Measurements from ENCODE around the gene AMOTL1.
A peak's percentile ranks its signal among the peaks of the same experiment; 100 is the strongest.

The AMOTL1 gene

GRCh38 chr11:94758666-94759065 is 9.5 kb upstream of the AMOTL1 start:
- no peak overlapping the region for H3K4me3 ChIP-seq (ENCODE audit: low read depth in 1 of 2, low read length in 2 of 2)
- no peaks in the 10 kb centered on the region for H3K4me1 ChIP-seq (ENCODE audit: insufficient read depth, low read length)
- H3K9me3 ChIP-seq (ENCODE audit: insufficient read depth, low read length, severe bottlenecking) = no peaks in the 10 kb centered on the region
- H3K4me2 ChIP-seq (ENCODE audit: insufficient read depth, low read length) = no peak overlapping the region
- ATAC-seq (ENCODE audit: insufficient read depth, low read depth) = no peak
- H4K20me1 ChIP-seq (ENCODE audit: insufficient read depth, low read length) = no peaks in the 10 kb centered on the region
- peaks cover 4% of the 10 kb centered on the region for H3K27me3 ChIP-seq (ENCODE audit: insufficient read depth, low read length, poor library complexity)
- H3K36me3 ChIP-seq (ENCODE audit: insufficient read depth, low read length) = no peaks in the 10 kb centered on the region
- H3K9ac ChIP-seq (ENCODE audit: low read depth, low read length) = no peak overlapping the region
- H3K27ac ChIP-seq (ENCODE audit: low read length) = no peak overlapping the region
- H2AFZ ChIP-seq (ENCODE audit: low read depth, low read length) = no peak overlapping the region
- no peak for DNase-seq
- TF ChIP-seq CTCF (IDR thresholded peaks at IDR 0.05; ENCODE audit: borderline replicate concordance, extremely low read depth, low read length, poor library complexity, severe bottlenecking) = no peak
- no peak for TF ChIP-seq EZH2 (IDR thresholded peaks at IDR 0.05; ENCODE audit: borderline replicate concordance, low read depth, low read length, severe bottlenecking)
- H3K79me2 ChIP-seq (ENCODE audit: insufficient read depth, low read length) = no peaks in the 10 kb centered on the region

GRCh38 chr11:94759522-94759921 is 8.6 kb upstream of the AMOTL1 start:
- Histone ChIP-seq H3K9ac (ENCODE audit: low read depth, low read length) (no peak overlapping the region), H3K27ac (ENCODE audit: low read length) (no peak overlapping the region), H2AFZ (ENCODE audit: low read depth, low read length) (no peak overlapping the region), H3K79me2 (ENCODE audit: insufficient read depth, low read length) (no peaks in the 10 kb centered on the region), H3K27me3 (ENCODE audit: insufficient read depth, low read length, poor library complexity) (peaks cover 4% of the 10 kb centered on the region), H3K4me3 (ENCODE audit: low read depth in 1 of 2, low read length in 2 of 2) (no peak overlapping the region), H3K9me3 (ENCODE audit: insufficient read depth, low read length, severe bottlenecking) (no peaks in the 10 kb centered on the region), H3K36me3 (ENCODE audit: insufficient read depth, low read length) (no peaks in the 10 kb centered on the region), H3K4me2 (ENCODE audit: insufficient read depth, low read length) (no peak overlapping the region), H4K20me1 (ENCODE audit: insufficient read depth, low read length) (no peaks in the 10 kb centered on the region), H3K4me1 (ENCODE audit: insufficient read depth, low read length) (no peaks in the 10 kb centered on the region)
- ATAC-seq (ENCODE audit: insufficient read depth, low read depth) = no peak
- DNase-seq = no peak
- TF ChIP-seq CTCF (IDR thresholded peaks at IDR 0.05; ENCODE audit: borderline replicate concordance, extremely low read depth, low read length, poor library complexity, severe bottlenecking) (no peak), EZH2 (IDR thresholded peaks at IDR 0.05; ENCODE audit: borderline replicate concordance, low read depth, low read length, severe bottlenecking) (no peak)

- Histone ChIP-seq H3K27me3 (ENCODE audit: insufficient read depth, low read length, poor library complexity) (peaks cover 7% of the 10 kb centered on the region), H3K36me3 (ENCODE audit: insufficient read depth, low read length) (no peaks in the 10 kb centered on the region), H3K9me3 (ENCODE audit: insufficient read depth, low read length, severe bottlenecking) (no peaks in the 10 kb centered on the region), H3K4me2 (ENCODE audit: insufficient read depth, low read length) (no peak overlapping the region), H4K20me1 (ENCODE audit: insufficient read depth, low read length) (no peaks in the 10 kb centered on the region), H2AFZ (ENCODE audit: low read depth, low read length) (no peak overlapping the region), H3K9ac (ENCODE audit: low read depth, low read length) (no peak overlapping the region), H3K79me2 (ENCODE audit: insufficient read depth, low read length) (no peaks in the 10 kb centered on the region), H3K4me1 (ENCODE audit: insufficient read depth, low read length) (no peaks in the 10 kb centered on the region), H3K4me3 (ENCODE audit: low read depth in 1 of 2, low read length in 2 of 2) (no peak overlapping the region), H3K27ac (ENCODE audit: low read length) (no peak overlapping the region)
- no peak for TF ChIP-seq EZH2 (IDR thresholded peaks at IDR 0.05; ENCODE audit: borderline replicate concordance, low read depth, low read length, severe bottlenecking)
- no peak for TF ChIP-seq CTCF (IDR thresholded peaks at IDR 0.05; ENCODE audit: borderline replicate concordance, extremely low read depth, low read length, poor library complexity, severe bottlenecking)
- no peak for DNase-seq
- no peak for ATAC-seq (ENCODE audit: insufficient read depth, low read depth)
Measured at GRCh38 chr11:94760296-94760695, 7.9 kb upstream of the AMOTL1 start.

GRCh38 chr11:94762208-94762607 is 5.9 kb upstream of the AMOTL1 start:
- H3K27ac ChIP-seq (ENCODE audit: low read length) = no peak overlapping the region
- no peak for DNase-seq
- H2AFZ ChIP-seq (ENCODE audit: low read depth, low read length) = no peak overlapping the region
- no peak overlapping the region for H3K4me3 ChIP-seq (ENCODE audit: low read depth in 1 of 2, low read length in 2 of 2)
- no peaks in the 10 kb centered on the region for H4K20me1 ChIP-seq (ENCODE audit: insufficient read depth, low read length)
- H3K4me1 ChIP-seq (ENCODE audit: insufficient read depth, low read length) = no peaks in the 10 kb centered on the region
- H3K9ac ChIP-seq (ENCODE audit: low read depth, low read length) = no peak overlapping the region
- H3K9me3 ChIP-seq (ENCODE audit: insufficient read depth, low read length, severe bottlenecking) = no peaks in the 10 kb centered on the region
- no peaks in the 10 kb centered on the region for H3K36me3 ChIP-seq (ENCODE audit: insufficient read depth, low read length)
- peaks cover 7% of the 10 kb centered on the region for H3K27me3 ChIP-seq (ENCODE audit: insufficient read depth, low read length, poor library complexity)
- H3K4me2 ChIP-seq (ENCODE audit: insufficient read depth, low read length) = no peak overlapping the region
- TF ChIP-seq EZH2 (IDR thresholded peaks at IDR 0.05; ENCODE audit: borderline replicate concordance, low read depth, low read length, severe bottlenecking) = no peak
- TF ChIP-seq CTCF (IDR thresholded peaks at IDR 0.05; ENCODE audit: borderline replicate concordance, extremely low read depth, low read length, poor library complexity, severe bottlenecking) = peak; percentile 26
- no peaks in the 10 kb centered on the region for H3K79me2 ChIP-seq (ENCODE audit: insufficient read depth, low read length)
- ATAC-seq (ENCODE audit: insufficient read depth, low read depth) = no peak
